ENCODE measurements around the gene AKAP14. TPM values are rescaled to one million over a fixed set of nuclear protein-coding genes. Genes with fewer than 3 reads are reported as not detected.

The AKAP14 gene
- polyA plus RNA-seq, 1 donor (not counting 4 experiments of a cell fraction or from before 2014, with no cell fraction given): not detected

GRCh38 chrX:119943185-119943988 lies 47.7 kb downstream of the AKAP14 start, which contains the start of gene NKAP:
Gene NKAP (minus strand): TSS chrX:119943751. CDS start chrX:119943605, 146 bp downstream.
- Histone ChIP-seq H3K4me3 (ENCODE audit: control insufficient read depth in 2 of 3, extremely low read depth in 1 of 3, insufficient read depth in 2 of 3, low read depth in 1 of 3, low read length in 3 of 3) (peak within 1 kb of the TSS; percentile 64 to 70 (median 70)), H3K36me3 (ENCODE audit: control insufficient read depth in 2 of 2, extremely low read depth in 1 of 2, insufficient read depth in 2 of 2, low read length in 2 of 2) (no peaks in the 10 kb centered on the region), H3K9me3 (ENCODE audit: control insufficient read depth, low read depth, low read length) (no peaks in the 10 kb centered on the region), H2AFZ (ENCODE audit: control insufficient read depth, low read length) (peak within 1 kb of the TSS; percentile 83), H3K4me2 (ENCODE audit: control insufficient read depth, extremely low read depth, insufficient read depth, low read depth, low read length) (peak within 1 kb of the TSS; percentile 66), H3K79me2 (ENCODE audit: control insufficient read depth, insufficient read depth, low read length) (peaks cover 5% of the 10 kb centered on the region), H3K4me1 (ENCODE audit: control insufficient read depth, extremely low read depth, insufficient read depth, low read length) (peaks cover 3% of the 10 kb centered on the region), H4K20me1 (ENCODE audit: control insufficient read depth, extremely low read depth, insufficient read depth, low read length) (no peaks in the 10 kb centered on the region), H3K9ac (ENCODE audit: control insufficient read depth, extremely low read depth, insufficient read depth, low read length) (peak within 1 kb of the TSS; percentile 72), H3K9me1 (ENCODE audit: control insufficient read depth, extremely low read depth, insufficient read depth, low read length) (no peaks in the 10 kb centered on the region), H3K27ac (ENCODE audit: control insufficient read depth, insufficient read depth, low read length) (peak within 1 kb of the TSS; percentile 77), H3K27me3 (ENCODE audit: control insufficient read depth, extremely low read depth, insufficient read depth, low read length) (no peaks in the 10 kb centered on the region)
- DNase-seq (ENCODE audit: low read depth, low spot score) (peak; percentile 35), FAIRE-seq (peak; percentile 49)
- TF ChIP-seq EZH2 (IDR thresholded peaks at IDR 0.05; ENCODE audit: low read length) (no peak), CTCF (optimal IDR thresholded peaks at IDR 0.05 in 1 of 3, IDR thresholded peaks at IDR 0.05 in 1 of 3, conservative IDR thresholded peaks at IDR 0.05 in 1 of 3; ENCODE audit: extremely low read depth in 1 of 3, insufficient read depth in 2 of 3, low read length in 3 of 3) (peak in 1 of 3 experiments; percentile 33)
- dilution Hi-C loops (cut with MboI; ENCODE audit: extremely low pct_ligation_motif_present, low sequenced_read_pairs): no loop called here

GRCh38 chrX:119945481-119945880 lies 49.8 kb downstream of the AKAP14 start:
- Histone ChIP-seq H3K27ac (ENCODE audit: control insufficient read depth, insufficient read depth, low read length) (no peak overlapping the region), H3K9me3 (ENCODE audit: control insufficient read depth, low read depth, low read length) (no peaks in the 10 kb centered on the region), H3K9ac (ENCODE audit: control insufficient read depth, extremely low read depth, insufficient read depth, low read length) (no peak overlapping the region), H3K36me3 (ENCODE audit: control insufficient read depth in 2 of 2, extremely low read depth in 1 of 2, insufficient read depth in 2 of 2, low read length in 2 of 2) (no peaks in the 10 kb centered on the region), H3K4me3 (ENCODE audit: control insufficient read depth in 2 of 3, extremely low read depth in 1 of 3, insufficient read depth in 2 of 3, low read depth in 1 of 3, low read length in 3 of 3) (no peak overlapping the region), H3K4me1 (ENCODE audit: control insufficient read depth, extremely low read depth, insufficient read depth, low read length) (peaks cover 3% of the 10 kb centered on the region), H3K79me2 (ENCODE audit: control insufficient read depth, insufficient read depth, low read length) (peaks cover 5% of the 10 kb centered on the region), H3K27me3 (ENCODE audit: control insufficient read depth, extremely low read depth, insufficient read depth, low read length) (no peaks in the 10 kb centered on the region), H2AFZ (ENCODE audit: control insufficient read depth, low read length) (no peak overlapping the region), H3K4me2 (ENCODE audit: control insufficient read depth, extremely low read depth, insufficient read depth, low read depth, low read length) (no peak overlapping the region), H3K9me1 (ENCODE audit: control insufficient read depth, extremely low read depth, insufficient read depth, low read length) (no peaks in the 10 kb centered on the region), H4K20me1 (ENCODE audit: control insufficient read depth, extremely low read depth, insufficient read depth, low read length) (no peaks in the 10 kb centered on the region)
- no peak for DNase-seq (ENCODE audit: low read depth, low spot score)
- TF ChIP-seq EZH2 (IDR thresholded peaks at IDR 0.05; ENCODE audit: low read length) (no peak), CTCF (optimal IDR thresholded peaks at IDR 0.05 in 1 of 3, IDR thresholded peaks at IDR 0.05 in 1 of 3, conservative IDR thresholded peaks at IDR 0.05 in 1 of 3; ENCODE audit: extremely low read depth in 1 of 3, insufficient read depth in 2 of 3, low read length in 3 of 3) (no peak)
- dilution Hi-C loops (cut with MboI; ENCODE audit: extremely low pct_ligation_motif_present, low sequenced_read_pairs): no loop called here
- FAIRE-seq: no peak
